T-helper 17 cell (primary cell): ENCODE results near the gene FAAP100. TPM values are rescaled to one million over a fixed set of nuclear protein-coding genes. Genes with fewer than 3 reads are reported as not detected.
"Not testable (repeated sequence)": the region's sequence is repeated elsewhere in the genome, so short reads cannot be mapped to it uniquely, and the experiment has no call there.

Experiments
- ATAC-seq: fragments of 150-1000 bp; cut with Tn5 transposase; 2 replicates; pipeline ENCODE4 v1.10.0; 2021; ENCODE audit warnings: mild to moderate bottlenecking, moderate library complexity
- DNase-seq, 3 donors: peaks; one replicate each; pipeline versions ENCODE4 v3.0.0 to v3.0.0-alpha.2; 2020 to 2021
- H3K9me3 ChIP-seq: one replicate; pipeline ENCODE4 v1.7.0; 2013; ENCODE audit warnings: low read length, mild to moderate bottlenecking; ENCODE audit not compliant: control insufficient read depth, poor library complexity, severe bottlenecking
- H3K27ac Mint-ChIP-seq: one replicate; pipeline ENCODE4 v1.8.0; 2022; ENCODE audit warnings: mild to moderate bottlenecking, moderate library complexity, mixed read lengths
- H3K27me3 Mint-ChIP-seq: one replicate; pipeline ENCODE4 v1.8.0; 2022; ENCODE audit warnings: mixed read lengths
- H3K36me3 Mint-ChIP-seq: one replicate; pipeline ENCODE4 v1.8.0; 2022; ENCODE audit warnings: low read depth, mixed read lengths
- H3K4me1 Mint-ChIP-seq: one replicate; pipeline ENCODE4 v1.8.0; 2022; ENCODE audit warnings: mild to moderate bottlenecking, mixed read lengths
- H3K4me3 Mint-ChIP-seq: one replicate; pipeline ENCODE4 v1.8.0; 2022; ENCODE audit warnings: mild to moderate bottlenecking, moderate library complexity, mixed read lengths
- total RNA-seq, 4 donors: library from RNA in 2 of 4; stranded (reverse) in 2 of 4; gene quantifications; one replicate each; pipeline ENCODE4 v1.2.3 and lab custom pipeline; 2022 to 2026

Gene FAAP100, protein sequence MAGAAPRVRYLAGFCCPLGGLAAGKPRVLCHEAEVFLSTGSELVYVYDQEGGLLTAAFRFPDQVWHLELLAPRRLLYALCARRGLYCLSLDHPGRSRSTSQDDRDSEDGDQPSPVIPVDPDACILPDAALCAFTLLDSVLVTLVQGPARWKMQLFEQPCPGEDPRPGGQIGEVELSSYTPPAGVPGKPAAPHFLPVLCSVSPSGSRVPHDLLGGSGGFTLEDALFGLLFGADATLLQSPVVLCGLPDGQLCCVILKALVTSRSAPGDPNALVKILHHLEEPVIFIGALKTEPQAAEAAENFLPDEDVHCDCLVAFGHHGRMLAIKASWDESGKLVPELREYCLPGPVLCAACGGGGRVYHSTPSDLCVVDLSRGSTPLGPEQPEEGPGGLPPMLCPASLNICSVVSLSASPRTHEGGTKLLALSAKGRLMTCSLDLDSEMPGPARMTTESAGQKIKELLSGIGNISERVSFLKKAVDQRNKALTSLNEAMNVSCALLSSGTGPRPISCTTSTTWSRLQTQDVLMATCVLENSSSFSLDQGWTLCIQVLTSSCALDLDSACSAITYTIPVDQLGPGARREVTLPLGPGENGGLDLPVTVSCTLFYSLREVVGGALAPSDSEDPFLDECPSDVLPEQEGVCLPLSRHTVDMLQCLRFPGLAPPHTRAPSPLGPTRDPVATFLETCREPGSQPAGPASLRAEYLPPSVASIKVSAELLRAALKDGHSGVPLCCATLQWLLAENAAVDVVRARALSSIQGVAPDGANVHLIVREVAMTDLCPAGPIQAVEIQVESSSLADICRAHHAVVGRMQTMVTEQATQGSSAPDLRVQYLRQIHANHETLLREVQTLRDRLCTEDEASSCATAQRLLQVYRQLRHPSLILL
- total RNA-seq (10 to 100 TPM; 25.2 to 30.6 TPM), total RNA-seq (lab: John Stamatoyannopoulos, UW) (48.7 to 55.5 reads per million in 2 donors)

DNA sequence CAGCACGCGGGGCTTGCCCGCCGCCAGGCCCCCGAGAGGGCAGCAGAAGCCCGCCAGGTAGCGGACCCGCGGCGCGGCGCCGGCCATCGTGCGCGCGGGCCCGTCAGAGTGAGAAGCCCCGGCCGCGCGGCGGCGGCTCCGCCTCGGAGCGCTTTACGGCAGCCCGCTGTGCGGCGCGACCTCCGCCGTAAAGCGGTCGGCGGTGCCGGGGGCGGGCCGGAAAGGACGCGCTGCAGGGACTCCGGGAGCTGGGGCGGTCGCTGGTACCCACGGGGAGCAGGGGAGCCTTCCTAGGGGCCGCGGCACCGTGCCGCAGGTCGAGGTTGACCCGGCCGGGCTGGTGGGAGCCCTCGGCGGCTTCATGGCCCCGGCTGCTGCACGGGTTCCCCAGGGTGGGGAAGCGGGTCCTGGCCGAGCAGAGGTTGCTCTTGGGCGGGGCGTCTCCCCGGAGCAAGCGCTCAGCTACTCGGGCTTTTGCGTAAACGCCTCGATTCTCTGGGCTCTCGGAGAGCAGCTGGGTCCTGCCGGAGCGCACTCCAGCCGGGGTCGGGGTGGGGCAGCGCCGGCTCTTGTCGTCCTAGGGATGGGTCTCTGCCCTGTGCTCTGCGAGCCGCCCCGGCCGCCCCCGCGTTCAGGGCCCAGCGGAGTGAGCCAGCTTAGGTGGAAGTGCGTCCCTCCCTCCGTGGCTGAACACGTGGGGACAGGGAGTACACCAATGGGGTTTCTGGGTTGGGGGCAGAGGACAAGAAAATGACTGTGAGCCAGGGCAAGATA is at the start of gene FAAP100:
Gene FAAP100 (minus strand): TSS at position 110 of the 774 bp plus-strand sequence. CDS start 23 bp downstream, at position 87.
- Mint-ChIP-seq H3K4me1 (peaks cover 20% of the 10 kb centered on the region), H3K4me3 (peak within 1 kb of the TSS; percentile 94), H3K36me3 (peaks cover 2% of the 10 kb centered on the region), H3K27ac (peak within 1 kb of the TSS; percentile 84), H3K27me3 (no peaks in the 10 kb centered on the region)
- DNase-seq: peak; percentile 79 to 80 (median 79)
- ATAC-seq: peak; percentile 68
- H3K9me3 ChIP-seq: no peaks in the 10 kb centered on the region

DNA sequence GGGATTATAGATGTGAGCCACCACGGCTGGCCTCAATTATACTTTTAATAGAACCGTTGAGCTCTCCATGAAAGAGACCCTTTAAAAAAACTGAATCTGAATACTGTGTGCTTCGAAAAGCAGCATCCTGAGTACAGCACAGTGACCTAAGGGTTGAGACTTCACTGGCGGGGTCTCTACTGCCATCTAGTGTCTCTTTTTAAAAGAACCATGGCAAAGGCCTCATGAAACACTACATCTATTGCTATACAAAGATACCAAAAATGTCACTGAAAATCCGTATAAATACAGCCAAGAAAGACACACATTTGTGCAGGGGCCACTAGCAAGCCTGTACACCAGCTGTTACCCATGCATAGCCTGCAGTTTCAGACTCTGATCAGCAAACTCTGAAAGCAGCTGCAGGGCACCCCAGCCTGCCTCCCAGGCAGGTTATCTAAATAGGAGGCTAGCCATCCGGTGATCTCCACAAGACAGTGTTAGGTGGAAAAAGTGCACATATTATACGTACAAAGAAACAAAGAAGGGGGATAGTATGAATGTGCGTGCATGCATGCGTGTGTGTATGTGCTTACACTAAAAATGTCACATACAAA is 49.5 kb upstream of the FAAP100 start:
- Mint-ChIP-seq H3K27ac (peak overlapping the region; percentile 65), H3K27me3 (no peaks in the 10 kb centered on the region), H3K4me3 (no peak overlapping the region), H3K36me3 (peaks cover 3% of the 10 kb centered on the region), H3K4me1 (peaks cover 12% of the 10 kb centered on the region)
- DNase-seq (peak in 1 of 3 donors; percentile 20), ATAC-seq (peak; percentile 93)
- H3K9me3 ChIP-seq: no peaks in the 10 kb centered on the region

DNA sequence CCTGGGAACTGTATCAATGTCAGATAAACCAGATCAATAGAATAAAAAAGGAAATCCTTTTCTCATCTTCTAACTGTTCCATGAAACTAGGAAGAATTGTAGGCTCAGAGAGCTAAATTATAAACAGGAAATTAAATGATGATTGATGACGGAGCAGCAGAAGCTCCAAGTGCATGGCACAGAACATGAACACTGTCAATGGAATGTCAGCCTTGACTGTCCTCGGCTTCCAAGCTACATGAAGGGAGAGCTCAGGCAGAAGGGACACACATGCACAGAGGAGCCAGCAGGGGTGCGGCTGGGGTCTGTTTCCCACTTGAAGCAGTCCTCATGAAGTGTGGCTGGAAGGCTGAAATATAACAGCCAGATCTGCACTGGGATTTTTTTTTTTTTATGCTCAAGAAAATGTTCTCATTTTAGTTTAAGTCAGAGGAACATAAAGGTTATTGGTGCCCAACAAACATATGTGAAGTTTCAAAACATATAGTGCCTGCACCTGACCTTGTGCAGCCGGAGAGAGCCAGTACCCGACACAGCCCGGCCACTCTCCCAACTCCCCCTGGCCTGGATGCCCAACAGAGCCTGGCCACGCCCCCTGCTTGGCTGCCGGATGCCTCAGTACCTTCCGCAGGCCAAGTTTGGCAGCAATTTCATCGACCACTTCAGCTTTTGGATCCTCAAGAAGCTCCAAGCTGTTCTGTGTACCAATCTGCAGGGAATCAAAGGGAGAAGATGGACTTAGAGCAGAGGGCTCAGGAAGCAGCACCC is 47.8 kb upstream of the FAAP100 start:
- Mint-ChIP-seq H3K4me1 (peaks cover 12% of the 10 kb centered on the region), H3K4me3 (no peak overlapping the region), H3K27ac (no peak overlapping the region), H3K36me3 (peaks cover 3% of the 10 kb centered on the region), H3K27me3 (no peaks in the 10 kb centered on the region)
- DNase-seq: no peak
- H3K9me3 ChIP-seq: no peaks in the 10 kb centered on the region
- ATAC-seq: no peak

DNA sequence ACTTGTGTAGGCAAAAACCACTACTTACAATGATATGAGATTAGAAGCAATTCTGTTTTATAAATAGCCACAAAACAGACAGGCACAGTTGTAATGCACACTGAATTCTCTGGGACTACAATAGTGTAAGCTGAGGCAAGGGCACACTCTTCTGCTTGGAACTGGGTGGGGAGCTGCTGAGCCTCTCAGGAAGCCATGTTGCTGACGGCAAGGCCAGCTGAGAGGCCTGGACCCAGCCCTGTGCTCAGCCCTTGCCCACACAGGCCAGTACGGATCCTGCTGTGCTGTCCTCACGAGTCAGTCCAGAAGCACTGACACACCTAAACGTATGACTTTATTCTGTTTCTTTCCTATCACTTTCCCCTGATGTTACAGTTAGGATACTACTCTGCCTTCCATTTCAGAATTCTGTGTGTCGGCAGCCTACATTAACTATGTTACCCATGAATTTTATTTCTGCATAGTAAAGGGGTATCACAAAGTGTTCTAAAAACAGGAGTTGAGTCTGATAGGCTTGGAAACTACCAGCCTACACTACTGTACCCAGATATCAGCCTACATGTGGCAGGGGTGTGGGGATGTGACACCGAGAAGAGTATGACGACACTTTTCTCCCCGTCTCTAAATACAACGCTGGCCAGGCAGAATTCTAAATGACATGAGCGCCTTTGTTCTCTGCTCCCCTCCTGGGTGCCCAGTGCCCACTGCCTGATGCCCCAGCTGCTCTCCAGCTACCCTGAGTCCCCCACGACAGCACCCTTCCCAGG is 41.1 kb upstream of the FAAP100 start:
- H3K9me3 ChIP-seq: no peaks in the 10 kb centered on the region
- no peak for ATAC-seq
- Mint-ChIP-seq H3K27ac (no peak overlapping the region), H3K36me3 (peaks cover 2% of the 10 kb centered on the region), H3K4me1 (peaks cover 3% of the 10 kb centered on the region), H3K4me3 (no peak overlapping the region), H3K27me3 (no peaks in the 10 kb centered on the region)
- DNase-seq: no peak

DNA sequence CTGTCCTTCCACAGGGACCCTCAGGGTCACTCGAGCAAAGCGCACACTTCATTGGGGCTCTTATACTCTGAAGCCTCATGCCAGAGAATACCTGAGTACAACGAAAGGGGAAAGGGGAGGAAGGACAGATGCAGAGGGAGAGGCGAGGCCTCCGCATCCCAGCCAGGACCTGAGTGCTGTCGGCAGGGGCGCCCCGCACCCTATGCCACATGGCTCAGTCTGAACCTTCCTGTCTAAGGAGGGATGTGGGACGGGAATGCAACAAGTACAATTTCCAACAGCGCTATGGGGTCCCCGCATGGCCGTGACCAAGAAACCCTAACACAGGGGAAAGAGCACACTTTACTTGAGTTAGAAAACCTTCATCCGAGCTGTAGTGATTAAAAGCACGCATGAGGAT is 39.8 kb upstream of the FAAP100 start:
- Mint-ChIP-seq H3K4me3 (no peak overlapping the region), H3K27me3 (no peaks in the 10 kb centered on the region), H3K36me3 (peaks cover 2% of the 10 kb centered on the region), H3K27ac (peak overlapping the region; percentile 74), H3K4me1 (no peaks in the 10 kb centered on the region)
- H3K9me3 ChIP-seq: no peaks in the 10 kb centered on the region
- ATAC-seq (no peak), DNase-seq (no peak)

DNA sequence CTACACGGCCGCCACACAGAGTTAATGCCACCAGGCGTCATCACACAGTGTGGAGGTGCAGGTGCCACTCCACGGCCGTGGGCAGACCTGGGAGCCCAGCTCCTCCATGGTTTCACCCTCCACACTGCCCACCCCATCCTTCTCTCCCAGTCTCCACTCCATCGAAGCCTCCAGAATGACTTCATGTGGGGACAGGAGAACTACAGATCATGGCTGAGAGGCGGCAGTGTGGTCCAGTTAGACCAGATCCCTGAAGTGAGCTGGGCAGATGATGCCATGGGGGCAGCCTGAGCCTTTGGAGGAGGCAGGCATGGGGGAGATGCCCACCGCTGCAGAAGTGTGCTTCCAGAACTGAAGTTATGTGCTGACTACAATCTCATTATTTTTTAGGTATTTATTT is 38.0 kb upstream of the FAAP100 start:
- no peak for DNase-seq
- peaks cover 5% of the 10 kb centered on the region for H3K36me3 Mint-ChIP-seq
- no peaks in the 10 kb centered on the region for H3K27me3 Mint-ChIP-seq
- H3K27ac Mint-ChIP-seq: no peak overlapping the region
- no peaks in the 10 kb centered on the region for H3K4me1 Mint-ChIP-seq
- no peak overlapping the region for H3K4me3 Mint-ChIP-seq
- no peaks in the 10 kb centered on the region for H3K9me3 ChIP-seq
- no peak for ATAC-seq

DNA sequence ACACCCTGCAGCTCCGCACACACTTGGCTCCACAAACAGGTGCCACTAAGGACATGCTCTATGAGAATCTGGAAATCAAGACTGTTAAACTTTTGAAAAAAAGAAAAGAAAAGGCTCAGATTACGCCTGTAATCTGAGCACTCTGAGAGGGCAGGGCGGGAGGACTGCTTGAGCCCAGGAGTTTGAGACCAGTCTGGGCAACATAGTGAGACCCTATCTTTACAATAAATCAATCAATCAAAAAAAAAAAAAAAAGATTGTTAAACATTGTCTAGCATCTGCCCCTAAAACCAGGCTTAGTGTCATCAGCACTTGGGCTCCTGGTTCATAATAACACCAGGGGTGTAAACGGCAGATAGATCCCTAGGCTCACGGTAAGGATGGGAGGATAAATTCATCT is 37.5 kb upstream of the FAAP100 start:
- H3K27me3 Mint-ChIP-seq: no peaks in the 10 kb centered on the region
- no peaks in the 10 kb centered on the region for H3K9me3 ChIP-seq
- H3K4me3 Mint-ChIP-seq: no peak overlapping the region
- no peaks in the 10 kb centered on the region for H3K4me1 Mint-ChIP-seq
- ATAC-seq (no peak), DNase-seq (no peak)
- H3K27ac Mint-ChIP-seq: no peak overlapping the region
- peaks cover 5% of the 10 kb centered on the region for H3K36me3 Mint-ChIP-seq

DNA sequence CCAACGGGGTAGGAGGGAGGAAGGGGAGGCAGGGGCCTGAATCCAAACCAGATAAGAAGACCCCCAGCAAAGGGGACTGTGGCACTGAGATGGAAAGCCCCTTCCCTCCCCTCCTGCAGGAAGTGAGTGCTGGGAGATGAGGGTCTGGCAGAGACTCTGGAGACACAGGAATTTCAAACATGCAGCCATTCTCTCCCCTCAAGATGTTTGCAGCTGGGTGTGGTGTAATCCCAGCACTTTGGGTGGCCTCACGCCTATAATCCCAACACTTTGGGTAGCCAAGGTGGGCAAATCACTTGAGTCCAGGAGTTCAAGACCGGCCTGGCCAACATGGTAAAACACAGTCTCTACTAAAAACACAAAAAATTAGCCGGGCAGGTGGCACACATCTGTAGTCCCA is 33.9 kb upstream of the FAAP100 start:
- ATAC-seq (no peak), DNase-seq (no peak)
- Mint-ChIP-seq H3K27me3 (no peaks in the 10 kb centered on the region), H3K27ac (peak overlapping the region; percentile 43), H3K4me3 (no peak overlapping the region), H3K36me3 (peaks cover 3% of the 10 kb centered on the region), H3K4me1 (no peaks in the 10 kb centered on the region)
- no peaks in the 10 kb centered on the region for H3K9me3 ChIP-seq

DNA sequence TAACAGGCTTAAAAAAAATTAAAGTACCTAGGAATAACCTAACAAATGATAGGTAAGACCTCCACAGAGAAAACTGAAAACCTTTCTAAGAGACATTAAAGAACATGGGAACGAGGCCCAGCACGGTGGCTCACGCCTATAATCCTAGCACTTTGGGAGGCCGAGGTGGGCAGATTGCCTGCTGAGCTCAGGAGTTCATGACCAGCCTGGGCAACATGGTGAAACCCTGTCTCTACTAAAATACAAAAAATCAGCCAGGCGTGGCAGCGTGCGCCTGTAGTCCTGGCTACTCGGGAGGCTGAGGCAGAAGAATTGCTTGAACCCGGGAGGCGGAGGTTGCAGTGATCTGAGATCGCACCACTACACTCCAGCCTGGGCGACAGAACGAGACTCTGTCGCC is 32.6 kb upstream of the FAAP100 start:
- not testable (repeated sequence) for H3K4me1 Mint-ChIP-seq, H3K9me3 ChIP-seq, H3K27ac Mint-ChIP-seq, DNase-seq, H3K27me3 Mint-ChIP-seq, ATAC-seq, H3K4me3 Mint-ChIP-seq, H3K36me3 Mint-ChIP-seq

DNA sequence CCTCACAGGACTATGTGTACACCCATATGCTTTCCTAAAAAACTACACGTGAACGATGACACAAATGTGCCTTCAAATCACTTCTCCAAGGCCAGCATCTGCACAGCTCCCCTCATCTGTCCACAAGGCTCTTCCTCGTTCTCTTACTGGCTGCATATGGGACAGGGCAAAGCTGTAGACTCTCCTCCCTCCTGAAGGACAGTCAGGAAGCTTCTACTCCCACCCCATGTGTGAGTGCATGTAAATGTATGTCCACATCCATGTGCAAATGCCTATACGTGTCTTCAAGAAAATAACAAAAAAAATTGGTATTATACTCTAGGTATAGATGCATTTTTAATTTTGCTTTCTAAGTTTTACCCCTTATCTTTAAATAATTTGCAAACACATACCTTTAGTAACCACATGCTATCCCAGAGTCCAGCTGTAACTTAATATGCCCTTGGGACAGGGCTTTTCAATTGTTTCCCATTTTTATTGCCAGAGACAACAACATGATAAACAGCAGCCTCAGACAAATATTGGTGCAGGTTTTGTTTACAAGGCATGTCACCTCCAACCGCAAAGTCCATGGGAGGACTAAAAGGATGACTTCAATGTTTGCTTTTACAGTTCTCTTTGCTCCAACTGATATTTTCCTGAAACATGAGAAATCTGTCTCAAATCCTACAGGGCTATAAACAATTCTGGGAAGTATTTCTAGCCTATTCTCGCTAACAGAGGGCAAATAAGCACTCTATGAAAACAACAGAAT is 31.6 kb upstream of the FAAP100 start:
- no peak overlapping the region for H3K4me3 Mint-ChIP-seq
- no peaks in the 10 kb centered on the region for H3K27me3 Mint-ChIP-seq
- peaks cover 7% of the 10 kb centered on the region for H3K4me1 Mint-ChIP-seq
- ATAC-seq: no peak
- peaks cover 3% of the 10 kb centered on the region for H3K36me3 Mint-ChIP-seq
- no peak for DNase-seq
- H3K27ac Mint-ChIP-seq: no peak overlapping the region
- no peaks in the 10 kb centered on the region for H3K9me3 ChIP-seq

DNA sequence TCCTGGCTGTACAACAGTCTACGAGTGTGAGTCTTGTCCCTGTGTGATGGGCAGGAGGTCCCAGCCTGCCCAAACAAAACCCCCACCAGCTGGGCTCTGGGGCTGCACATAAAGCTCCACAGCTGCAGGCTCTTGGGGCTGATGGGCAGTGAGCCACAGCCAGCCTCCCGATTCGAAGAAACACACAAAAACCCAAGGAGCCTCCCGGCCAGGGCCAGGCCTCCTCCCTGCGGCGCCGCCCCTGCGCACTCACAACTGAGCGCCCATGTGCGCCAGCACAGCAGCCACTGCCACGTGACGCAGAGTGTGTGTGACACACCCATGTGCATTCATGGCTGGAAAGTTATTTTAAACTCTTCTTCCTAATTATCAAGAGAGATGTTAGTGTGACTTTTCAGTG is 30.6 kb upstream of the FAAP100 start:
- DNase-seq (no peak), ATAC-seq (no peak)
- peaks cover 3% of the 10 kb centered on the region for H3K36me3 Mint-ChIP-seq
- no peaks in the 10 kb centered on the region for H3K9me3 ChIP-seq
- H3K27me3 Mint-ChIP-seq: no peaks in the 10 kb centered on the region
- H3K4me3 Mint-ChIP-seq: no peak overlapping the region
- H3K27ac Mint-ChIP-seq: no peak overlapping the region
- peaks cover 10% of the 10 kb centered on the region for H3K4me1 Mint-ChIP-seq
